BLaER1 treated with 17β-estradiol and CSF1 and Interleukin-3, amounts not matched to agents 10 nM and 100 nM (cell line): ENCODE results near the gene ZNF669.
"Not testable (repeated sequence)": the region's sequence is repeated elsewhere in the genome, so short reads cannot be mapped to it uniquely, and the experiment has no call there.

ENCODE experiments used
- H3K27ac ChIP-seq, 11 experiments: shearing (Covaris generic); formaldehyde crosslinking; 2 replicates each; pipeline ENCODE4 v1.8.1; 2022
- H3K27me3 ChIP-seq, 11 experiments: shearing (Covaris generic); formaldehyde crosslinking; 2 replicates each; pipeline ENCODE4 v1.8.1; 2022
- H3K36me3 ChIP-seq, 11 experiments: shearing (Covaris generic); formaldehyde crosslinking; 2 replicates each; pipeline ENCODE4 v1.8.1; 2022
- H3K4me1 ChIP-seq, 10 experiments: shearing (Covaris generic); formaldehyde crosslinking; 2 replicates each; pipeline ENCODE4 v1.8.1; 2022
- H3K4me2 ChIP-seq, 11 experiments: shearing (Covaris generic); formaldehyde crosslinking; 2 replicates each; pipeline ENCODE4 v1.8.1; 2022
- H3K4me3 ChIP-seq, 10 experiments: shearing (Covaris generic); formaldehyde crosslinking; 2 replicates each; pipeline ENCODE4 v1.8.1; 2022
- H3K9ac ChIP-seq, 11 experiments: shearing (Covaris generic); formaldehyde crosslinking; 2 replicates each; pipeline ENCODE4 v1.8.1; 2022
- H3K9me3 ChIP-seq, 11 experiments: shearing (Covaris generic); formaldehyde crosslinking; replicated peaks in 1 of 11; 2 replicates each; pipeline ENCODE4 v1.8.1; 2022
- H4K20me1 ChIP-seq, 11 experiments: shearing (Covaris generic); formaldehyde crosslinking; 2 replicates each; pipeline ENCODE4 v1.8.1; 2022
- Cebpa-rat ChIP-seq, 11 experiments: shearing (Covaris generic); IDR thresholded peaks; 2 replicates each; pipeline ENCODE4 v1.8.1; 2022

ZNF669 gene

GRCh38 chr1:247121382-247121781 lies 17.2 kb upstream of the ZNF669 start:
- Histone ChIP-seq H3K4me2 (no peak overlapping the region), H3K4me1 (no peaks in the 10 kb centered on the region), H4K20me1 (no peaks in the 10 kb centered on the region), H3K9me3 (peaks cover 6 to 24% (median 16%) of the 10 kb centered on the region in 11 experiments; a peak in 19 of 22 replicates), H3K27me3 (no peaks in the 10 kb centered on the region), H3K36me3 (no peaks in the 10 kb centered on the region; a peak in 2 of 22 replicates), H3K4me3 (no peak overlapping the region), H3K9ac (no peak overlapping the region), H3K27ac (no peak overlapping the region)
- no peak for TF ChIP-seq Cebpa-rat (IDR thresholded peaks at IDR 0.05)

- peaks cover 2 to 22% (median 16%) of the 10 kb centered on the region in 11 experiments; a peak in 19 of 22 replicates for H3K9me3 ChIP-seq
- not testable (repeated sequence) for H3K4me2 ChIP-seq, H3K9ac ChIP-seq, H3K36me3 ChIP-seq, H4K20me1 ChIP-seq, H3K4me1 ChIP-seq, H3K27ac ChIP-seq, H3K4me3 ChIP-seq, H3K27me3 ChIP-seq
These were observed 16.2 kb upstream of the ZNF669 start for GRCh38 chr1:247120408-247120668.

DNA sequence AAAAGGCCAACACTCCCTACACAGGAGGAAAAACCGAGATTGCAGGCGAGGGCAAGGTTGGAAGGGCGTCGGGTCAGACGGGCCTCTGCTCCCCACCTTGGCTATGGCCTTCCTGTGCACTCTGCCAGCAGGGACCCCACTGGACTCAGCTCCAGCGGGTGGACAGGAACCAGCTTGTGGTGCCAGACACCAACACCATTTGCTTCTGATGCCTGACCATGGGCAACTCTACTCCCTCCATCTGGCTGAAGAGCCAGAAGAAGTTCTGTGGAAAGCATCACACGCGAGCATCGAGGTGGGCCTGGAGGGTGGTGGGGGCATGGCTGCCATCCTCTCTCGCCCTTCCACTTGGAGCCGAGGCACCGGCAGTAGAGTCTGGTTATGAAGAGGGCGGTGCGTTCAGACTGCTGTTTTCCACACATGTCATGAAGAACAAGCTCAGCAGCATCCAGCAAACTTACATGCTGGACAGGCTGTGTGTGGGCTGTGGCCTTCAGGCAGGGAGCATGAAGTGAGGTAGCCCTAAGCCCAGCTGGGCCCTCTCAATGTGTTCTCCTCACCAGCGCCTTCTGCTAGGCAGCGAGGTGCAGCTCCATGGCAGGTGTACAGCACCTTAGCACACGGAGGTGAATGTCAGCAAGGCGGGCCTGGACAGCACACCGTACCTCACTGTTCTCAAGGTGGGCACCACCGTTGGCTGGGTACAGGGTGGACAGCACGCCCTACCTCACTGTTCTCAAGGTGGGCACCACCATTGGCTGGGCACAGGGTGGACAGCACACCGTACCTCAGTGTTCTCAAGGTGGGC lies 15.6 kb upstream of the ZNF669 start:
- H3K36me3 ChIP-seq: no peaks in the 10 kb centered on the region; a peak in 1 of 22 replicates
- no peak overlapping the region for H3K4me2 ChIP-seq
- no peaks in the 10 kb centered on the region for H4K20me1 ChIP-seq
- H3K4me1 ChIP-seq: no peaks in the 10 kb centered on the region
- peaks cover 0 to 6% (median 2%) of the 10 kb centered on the region in 11 experiments; a peak in 8 of 22 replicates for H3K27me3 ChIP-seq
- H3K9me3 ChIP-seq: peaks cover 0 to 22% (median 14%) of the 10 kb centered on the region in 11 experiments; a peak in 17 of 22 replicates
- no peak overlapping the region for H3K9ac ChIP-seq
- H3K4me3 ChIP-seq: no peak overlapping the region
- no peak for TF ChIP-seq Cebpa-rat (IDR thresholded peaks at IDR 0.05)
- no peak overlapping the region for H3K27ac ChIP-seq

- Histone ChIP-seq H3K9ac (no peak overlapping the region), H3K36me3 (no peaks in the 10 kb centered on the region), H3K27ac (no peak overlapping the region), H3K4me2 (no peak overlapping the region), H3K27me3 (peaks cover 3 to 14% (median 10%) of the 10 kb centered on the region in 11 experiments; a peak in 19 of 22 replicates), H3K4me1 (no peaks in the 10 kb centered on the region), H3K9me3 (peaks cover 0 to 16% (median 10%) of the 10 kb centered on the region in 11 experiments; a peak in 16 of 22 replicates), H3K4me3 (no peak overlapping the region), H4K20me1 (no peaks in the 10 kb centered on the region; a peak in 1 of 22 replicates)
- TF ChIP-seq Cebpa-rat (IDR thresholded peaks at IDR 0.05): no peak
These were observed 14.8 kb upstream of the ZNF669 start for GRCh38 chr1:247118946-247119446.

DNA sequence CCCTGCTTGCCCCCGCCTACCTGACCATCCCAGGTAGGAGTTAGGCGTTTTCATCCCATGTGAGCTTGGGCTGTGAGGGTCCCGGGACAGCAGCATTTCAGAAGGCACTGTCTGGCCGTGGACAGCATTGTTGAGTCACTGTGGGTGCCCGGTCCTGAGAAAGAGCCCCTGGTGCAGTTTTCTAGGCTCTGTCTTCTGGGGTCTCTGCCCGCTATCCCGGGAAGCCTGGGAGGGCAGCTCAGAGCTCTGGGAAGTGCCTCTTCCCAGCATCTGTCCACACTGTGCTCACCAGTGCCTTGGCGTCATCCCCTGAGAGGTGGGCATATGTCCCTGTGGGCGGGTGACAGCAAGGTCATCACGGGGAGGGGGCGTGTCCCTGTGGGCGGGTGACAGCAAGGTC lies 11.4 kb upstream of the ZNF669 start:
- Histone ChIP-seq H3K4me2 (no peak overlapping the region), H3K27me3 (peaks cover 38 to 49% (median 44%) of the 10 kb centered on the region in 11 experiments), H3K27ac (no peak overlapping the region), H3K36me3 (no peaks in the 10 kb centered on the region; a peak in 3 of 22 replicates), H3K4me3 (no peak overlapping the region), H3K4me1 (peaks cover 0 to 12% (median 1%) of the 10 kb centered on the region in 10 experiments; a peak in 6 of 20 replicates), H3K9me3 (peaks cover 21 to 33% (median 28%) of the 10 kb centered on the region in 11 experiments), H3K9ac (no peak overlapping the region), H4K20me1 (peaks cover 0 to 16% (median 0%) of the 10 kb centered on the region in 11 experiments; a peak in 5 of 22 replicates)
- no peak for TF ChIP-seq Cebpa-rat (IDR thresholded peaks at IDR 0.05)

GRCh38 chr1:247115141-247115510 lies 11.0 kb upstream of the ZNF669 start:
- no peak overlapping the region for H3K4me3 ChIP-seq
- H3K4me1 ChIP-seq: peaks cover 0 to 12% (median 1%) of the 10 kb centered on the region in 10 experiments; a peak in 6 of 20 replicates
- H4K20me1 ChIP-seq: peaks cover 0 to 16% (median 0%) of the 10 kb centered on the region in 11 experiments; a peak in 5 of 22 replicates
- no peak for TF ChIP-seq Cebpa-rat (IDR thresholded peaks at IDR 0.05)
- H3K9me3 ChIP-seq: peaks cover 25 to 37% (median 32%) of the 10 kb centered on the region in 11 experiments
- H3K27me3 ChIP-seq: peaks cover 42 to 53% (median 48%) of the 10 kb centered on the region in 11 experiments
- H3K36me3 ChIP-seq: no peaks in the 10 kb centered on the region; a peak in 3 of 22 replicates
- no peak overlapping the region for H3K4me2 ChIP-seq
- H3K27ac ChIP-seq: no peak overlapping the region
- H3K9ac ChIP-seq: no peak overlapping the region

- no peak overlapping the region for H3K4me2 ChIP-seq
These were observed 10.4 kb upstream of the ZNF669 start for GRCh38 chr1:247114351-247115140.

DNA sequence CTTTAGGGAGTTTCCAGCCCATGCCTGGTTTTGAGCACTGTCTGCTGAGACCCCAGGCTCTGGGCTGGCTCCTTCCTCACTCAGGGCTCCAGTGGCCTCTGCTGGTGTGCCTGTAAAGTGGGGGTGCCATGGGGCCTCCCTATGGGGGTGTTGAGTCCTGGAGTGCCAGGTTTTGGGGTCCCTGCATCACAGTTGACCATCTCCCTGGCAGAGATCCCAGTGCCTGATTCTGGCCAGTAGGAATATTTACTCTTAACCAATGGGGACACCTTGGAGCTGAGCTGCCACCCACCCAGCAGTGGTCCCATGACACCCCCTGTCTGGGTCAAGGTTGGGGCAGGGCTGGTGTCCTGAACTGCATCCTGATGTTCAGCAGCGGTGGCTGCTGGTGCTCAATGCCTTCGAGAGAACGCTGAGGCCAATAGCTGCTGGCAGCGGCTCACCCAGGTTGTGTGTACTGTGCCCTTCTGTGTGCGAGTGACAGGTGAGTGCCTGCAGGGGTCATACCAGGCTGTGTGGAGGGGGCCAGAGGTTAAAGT lies 9.6 kb upstream of the ZNF669 start:
- Histone ChIP-seq H3K36me3 (no peaks in the 10 kb centered on the region; a peak in 3 of 22 replicates), H3K4me3 (no peak overlapping the region), H3K9ac (no peak overlapping the region), H3K27ac (no peak overlapping the region), H4K20me1 (peaks cover 0 to 16% (median 0%) of the 10 kb centered on the region in 11 experiments; a peak in 5 of 22 replicates), H3K27me3 (peaks cover 55 to 66% (median 62%) of the 10 kb centered on the region in 11 experiments), H3K9me3 (peaks cover 35 to 50% (median 41%) of the 10 kb centered on the region in 11 experiments), H3K4me2 (no peak overlapping the region), H3K4me1 (peaks cover 0 to 12% (median 1%) of the 10 kb centered on the region in 10 experiments; a peak in 6 of 20 replicates)
- no peak for TF ChIP-seq Cebpa-rat (IDR thresholded peaks at IDR 0.05)

More at GRCh38 chr1:247114351-247115140, 10.4 kb upstream of the ZNF669 start:
- no peak overlapping the region for H3K27ac ChIP-seq
- H3K9ac ChIP-seq: no peak overlapping the region
- TF ChIP-seq Cebpa-rat (IDR thresholded peaks at IDR 0.05): no peak
- peaks cover 0 to 16% (median 0%) of the 10 kb centered on the region in 11 experiments; a peak in 5 of 22 replicates for H4K20me1 ChIP-seq
- peaks cover 31 to 43% (median 38%) of the 10 kb centered on the region in 11 experiments for H3K9me3 ChIP-seq
- H3K36me3 ChIP-seq: no peaks in the 10 kb centered on the region; a peak in 3 of 22 replicates
- no peak overlapping the region for H3K4me3 ChIP-seq
- peaks cover 48 to 59% (median 54%) of the 10 kb centered on the region in 11 experiments for H3K27me3 ChIP-seq
- peaks cover 0 to 12% (median 1%) of the 10 kb centered on the region in 10 experiments; a peak in 6 of 20 replicates for H3K4me1 ChIP-seq
